WTC11 (cell line): Measurements from ENCODE around the gene SMARCA2. TPM values are rescaled to one million over a fixed set of nuclear protein-coding genes. Genes with fewer than 3 reads are reported as not detected.

ENCODE experiments used
- ATAC-seq: fragments of 200-7000 bp; cut with Tn5 transposase; 2 replicates; pipeline ENCODE4 v1.10.0; 2021; ENCODE audit warnings: mild to moderate bottlenecking, moderate library complexity
- CTCF ChIA-PET: fragments of 300-600 bp; sonication (Branson Sonifier 250); formaldehyde crosslinking; loops from one replicate; lab custom pipeline; 2021; ENCODE audit warnings: antibody characterized with exemption; lab: Charles Lee
- POLR2A ChIA-PET: fragments of 350-600 bp; sonication (Branson Sonifier 250); formaldehyde crosslinking; loops from one replicate; lab custom pipeline; 2021; ENCODE audit warnings: antibody characterized with exemption; lab: Charles Lee
- DNase-seq: peaks from one replicate; pipeline ENCODE4 v3.0.0; 2021; ENCODE audit warnings: low spot score
- H3K27ac Mint-ChIP-seq: 2 replicates; pipeline ENCODE4 v1.8.0; 2021; ENCODE audit warnings: mixed read lengths
- H3K27me3 Mint-ChIP-seq: 2 replicates; pipeline ENCODE4 v1.8.0; 2021; ENCODE audit warnings: low read depth, mild to moderate bottlenecking, moderate library complexity, mixed read lengths
- H3K36me3 Mint-ChIP-seq: 2 replicates; pipeline ENCODE4 v1.8.0; 2021; ENCODE audit warnings: mixed read lengths
- H3K4me1 Mint-ChIP-seq: 2 replicates; pipeline ENCODE4 v1.8.0; 2022; ENCODE audit warnings: mixed read lengths
- H3K4me3 Mint-ChIP-seq: 2 replicates; pipeline ENCODE4 v1.8.0; 2021; ENCODE audit warnings: mild to moderate bottlenecking, moderate library complexity, mixed read lengths
- H3K9me3 Mint-ChIP-seq: 2 replicates; pipeline ENCODE4 v1.8.0; 2021; ENCODE audit warnings: mixed read lengths
- CREM ChIP-seq: sonication (generic); formaldehyde crosslinking; IDR thresholded peaks from 2 replicates; pipeline ENCODE4 v1.8.1; 2022; ENCODE audit warnings: mild to moderate bottlenecking, missing genetic modification reagents, moderate library complexity
- FOXP1 ChIP-seq: sonication (generic); formaldehyde crosslinking; IDR thresholded peaks from 2 replicates; pipeline ENCODE4 v1.8.0; 2022; ENCODE audit warnings: missing genetic modification reagents, mild to moderate bottlenecking, moderate library complexity, borderline replicate concordance
- GRHL2 ChIP-seq: fragments of 250-450 bp; sonication (Bioruptor Pico); IDR thresholded peaks from 2 replicates; pipeline ENCODE4 v1.8.0; 2022; ENCODE audit warnings: mild to moderate bottlenecking, moderate library complexity; ENCODE audit not compliant: insufficient replicate concordance, severe bottlenecking
- HMGA2 ChIP-seq: fragments of 250-450 bp; sonication (Bioruptor Pico); IDR thresholded peaks from 2 replicates; pipeline ENCODE4 v1.4.0; 2021; ENCODE audit warnings: mild to moderate bottlenecking, moderate library complexity
- MXD4 ChIP-seq: fragments of 250-450 bp; sonication (Bioruptor Pico); IDR thresholded peaks from 2 replicates; pipeline ENCODE4 v1.8.0; 2021; ENCODE audit warnings: mild to moderate bottlenecking, moderate library complexity, borderline replicate concordance
- NR3C1 ChIP-seq: sonication (generic); formaldehyde crosslinking; conservative IDR thresholded peaks from 2 replicates; pipeline ENCODE4 v1.8.1; 2023; ENCODE audit warnings: low read depth, mild to moderate bottlenecking, missing genetic modification reagents
- OVOL2 ChIP-seq: fragments of 250-450 bp; sonication (Bioruptor Pico); IDR thresholded peaks from 2 replicates; pipeline ENCODE4 v1.9.0; 2021; ENCODE audit warnings: mild to moderate bottlenecking, borderline replicate concordance
- SMAD3 ChIP-seq: sonication (generic); formaldehyde crosslinking; IDR thresholded peaks from 2 replicates; pipeline ENCODE4 v1.8.0; 2022; ENCODE audit warnings: missing genetic modification reagents, mild to moderate bottlenecking, borderline replicate concordance
- SP1 ChIP-seq: sonication (generic); formaldehyde crosslinking; conservative IDR thresholded peaks from 2 replicates; pipeline ENCODE4 v1.8.1; 2022; ENCODE audit warnings: missing genetic modification reagents
- STAT6 ChIP-seq: sonication (generic); formaldehyde crosslinking; conservative IDR thresholded peaks from 2 replicates; pipeline ENCODE4 v1.8.1; 2023; ENCODE audit warnings: mild to moderate bottlenecking, low read depth, missing genetic modification reagents, moderate library complexity
- TEAD4 ChIP-seq: sonication (generic); formaldehyde crosslinking; IDR thresholded peaks from 2 replicates; pipeline ENCODE4 v1.8.0; 2022; ENCODE audit warnings: mild to moderate bottlenecking, missing genetic modification reagents
- ZBTB21 ChIP-seq: sonication (generic); formaldehyde crosslinking; IDR thresholded peaks from 2 replicates; pipeline ENCODE4 v1.8.1; 2023; ENCODE audit warnings: mild to moderate bottlenecking, missing genetic modification reagents, borderline replicate concordance
- ZNF121 ChIP-seq: sonication (generic); formaldehyde crosslinking; IDR thresholded peaks from 2 replicates; pipeline ENCODE4 v1.8.0; 2023; ENCODE audit warnings: missing genetic modification reagents
- ZNF138 ChIP-seq: sonication (generic); formaldehyde crosslinking; conservative IDR thresholded peaks from 2 replicates; pipeline ENCODE4 v1.8.1; 2022; ENCODE audit warnings: mild to moderate bottlenecking, moderate library complexity, missing genetic modification reagents
- ZNF423 ChIP-seq: fragments of 250-450 bp; sonication (Bioruptor Pico); IDR thresholded peaks from 2 replicates; pipeline ENCODE4 v2.1.2; 2022; ENCODE audit warnings: mild to moderate bottlenecking, moderate library complexity
- total RNA-seq: library from RNA; stranded (reverse); gene quantifications from 3 replicates; pipeline ENCODE4 v1.2.3, GENCODE V29; 2021
- TF ChIP-seq, protein P1 (sequence below): sonication (generic); formaldehyde crosslinking; IDR thresholded peaks from 2 replicates; pipeline ENCODE4 v1.8.1; 2022; ENCODE audit warnings: low read depth, missing genetic modification reagents, borderline replicate concordance
- TF ChIP-seq, protein P2 (sequence below): sonication (generic); formaldehyde crosslinking; IDR thresholded peaks from 2 replicates; pipeline ENCODE4 v1.8.0; 2022; ENCODE audit warnings: mild to moderate bottlenecking, missing genetic modification reagents
- TF ChIP-seq, protein P3 (sequence below): fragments of 250-450 bp; sonication (Bioruptor Pico); IDR thresholded peaks from 2 replicates; pipeline ENCODE4 v1.9.0; 2021; ENCODE audit warnings: mild to moderate bottlenecking
- TF ChIP-seq, protein P4 (sequence below): fragments of 250-450 bp; sonication (Bioruptor Pico); conservative IDR thresholded peaks from 2 replicates; pipeline ENCODE4 v1.9.0; 2021; ENCODE audit warnings: mild to moderate bottlenecking

SMARCA2 gene
- total RNA-seq, 1 experiment from 2014 or later = 20.3 TPM

GRCh38 chr9:2210201-2210600 lies 195.1 kb downstream of the SMARCA2 start:
- ChIA-PET POLR2A (no interaction called here), CTCF (interaction anchor here (0.6 to 1.7 kb wide), 2 partner anchors 29 to 52 kb away, joined by 3 to 5 read pairs; no protein-coding TSS in a partner anchor)
- no peak overlapping the region for H3K4me3 Mint-ChIP-seq

More at GRCh38 chr9:2210201-2210600, 195.1 kb downstream of the SMARCA2 start:
- DNase-seq (no peak), ATAC-seq (no peak)
- TF ChIP-seq ZNF423 (CRISPR knock-in tag) = no peak
- TF ChIP-seq HMGA2 (CRISPR knock-in tag) = no peak
- TF ChIP-seq, protein P1, sequence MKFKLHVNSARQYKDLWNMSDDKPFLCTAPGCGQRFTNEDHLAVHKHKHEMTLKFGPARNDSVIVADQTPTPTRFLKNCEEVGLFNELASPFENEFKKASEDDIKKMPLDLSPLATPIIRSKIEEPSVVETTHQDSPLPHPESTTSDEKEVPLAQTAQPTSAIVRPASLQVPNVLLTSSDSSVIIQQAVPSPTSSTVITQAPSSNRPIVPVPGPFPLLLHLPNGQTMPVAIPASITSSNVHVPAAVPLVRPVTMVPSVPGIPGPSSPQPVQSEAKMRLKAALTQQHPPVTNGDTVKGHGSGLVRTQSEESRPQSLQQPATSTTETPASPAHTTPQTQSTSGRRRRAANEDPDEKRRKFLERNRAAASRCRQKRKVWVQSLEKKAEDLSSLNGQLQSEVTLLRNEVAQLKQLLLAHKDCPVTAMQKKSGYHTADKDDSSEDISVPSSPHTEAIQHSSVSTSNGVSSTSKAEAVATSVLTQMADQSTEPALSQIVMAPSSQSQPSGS (CRISPR knock-in tag) = no peak
- TF ChIP-seq, protein P2, sequence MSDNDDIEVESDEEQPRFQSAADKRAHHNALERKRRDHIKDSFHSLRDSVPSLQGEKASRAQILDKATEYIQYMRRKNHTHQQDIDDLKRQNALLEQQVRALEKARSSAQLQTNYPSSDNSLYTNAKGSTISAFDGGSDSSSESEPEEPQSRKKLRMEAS (CRISPR knock-in tag) = no peak
- no peak for TF ChIP-seq TEAD4 (CRISPR knock-in tag)
- TF ChIP-seq, protein P3, sequence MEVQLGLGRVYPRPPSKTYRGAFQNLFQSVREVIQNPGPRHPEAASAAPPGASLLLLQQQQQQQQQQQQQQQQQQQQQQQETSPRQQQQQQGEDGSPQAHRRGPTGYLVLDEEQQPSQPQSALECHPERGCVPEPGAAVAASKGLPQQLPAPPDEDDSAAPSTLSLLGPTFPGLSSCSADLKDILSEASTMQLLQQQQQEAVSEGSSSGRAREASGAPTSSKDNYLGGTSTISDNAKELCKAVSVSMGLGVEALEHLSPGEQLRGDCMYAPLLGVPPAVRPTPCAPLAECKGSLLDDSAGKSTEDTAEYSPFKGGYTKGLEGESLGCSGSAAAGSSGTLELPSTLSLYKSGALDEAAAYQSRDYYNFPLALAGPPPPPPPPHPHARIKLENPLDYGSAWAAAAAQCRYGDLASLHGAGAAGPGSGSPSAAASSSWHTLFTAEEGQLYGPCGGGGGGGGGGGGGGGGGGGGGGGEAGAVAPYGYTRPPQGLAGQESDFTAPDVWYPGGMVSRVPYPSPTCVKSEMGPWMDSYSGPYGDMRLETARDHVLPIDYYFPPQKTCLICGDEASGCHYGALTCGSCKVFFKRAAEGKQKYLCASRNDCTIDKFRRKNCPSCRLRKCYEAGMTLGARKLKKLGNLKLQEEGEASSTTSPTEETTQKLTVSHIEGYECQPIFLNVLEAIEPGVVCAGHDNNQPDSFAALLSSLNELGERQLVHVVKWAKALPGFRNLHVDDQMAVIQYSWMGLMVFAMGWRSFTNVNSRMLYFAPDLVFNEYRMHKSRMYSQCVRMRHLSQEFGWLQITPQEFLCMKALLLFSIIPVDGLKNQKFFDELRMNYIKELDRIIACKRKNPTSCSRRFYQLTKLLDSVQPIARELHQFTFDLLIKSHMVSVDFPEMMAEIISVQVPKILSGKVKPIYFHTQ (CRISPR knock-in tag) = no peak
- no peak for TF ChIP-seq ZNF138 (CRISPR knock-in tag)
- TF ChIP-seq SP1 (CRISPR knock-in tag) = no peak
- TF ChIP-seq GRHL2 (CRISPR knock-in tag) = no peak
- TF ChIP-seq SMAD3 (CRISPR knock-in tag) = no peak
- no peak for TF ChIP-seq FOXP1 (CRISPR knock-in tag)
- TF ChIP-seq NR3C1 = no peak
- no peak for TF ChIP-seq OVOL2
- TF ChIP-seq ZNF121 (CRISPR knock-in tag) = no peak
- TF ChIP-seq CREM (CRISPR knock-in tag) = no peak
- TF ChIP-seq, protein P4, sequence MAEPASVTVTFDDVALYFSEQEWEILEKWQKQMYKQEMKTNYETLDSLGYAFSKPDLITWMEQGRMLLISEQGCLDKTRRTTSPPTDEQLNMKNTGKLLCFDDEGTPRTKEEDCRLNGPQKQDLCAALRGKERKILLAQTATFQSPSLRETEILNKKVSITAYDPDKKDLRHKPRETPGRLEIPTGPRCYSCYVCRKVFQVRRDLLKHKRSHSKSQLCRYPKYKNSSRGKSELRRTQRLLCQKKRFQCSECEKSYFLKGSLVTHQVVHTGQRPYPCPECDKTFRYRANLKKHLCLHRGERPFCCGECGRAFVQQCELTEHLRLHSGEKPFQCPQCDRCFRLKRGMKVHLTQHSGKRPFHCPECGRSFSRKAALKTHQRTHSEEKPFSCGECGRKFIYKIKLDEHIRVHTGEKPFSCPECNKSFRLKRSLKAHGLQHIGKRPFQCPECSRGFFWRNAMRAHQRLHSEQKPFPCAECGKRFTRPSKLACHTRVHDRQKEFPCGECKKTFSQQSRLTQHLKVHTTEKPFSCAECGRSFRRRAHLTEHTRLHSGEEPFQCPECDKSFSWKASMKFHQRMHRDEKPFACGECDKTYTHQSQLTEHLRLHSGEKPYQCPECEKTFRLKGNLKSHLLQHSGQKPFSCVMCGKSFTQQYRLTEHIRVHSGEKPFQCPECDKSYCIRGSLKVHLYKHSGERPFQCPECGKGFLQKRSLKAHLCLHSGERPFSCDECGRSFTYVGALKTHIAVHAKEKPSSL (CRISPR knock-in tag) = no peak
- TF ChIP-seq MXD4 = no peak
- no peak for TF ChIP-seq STAT6 (CRISPR knock-in tag)
- no peak for TF ChIP-seq ZBTB21
- Mint-ChIP-seq H3K4me1 (peaks cover 6% of the 10 kb centered on the region), H3K27ac (no peak overlapping the region), H3K27me3 (no peaks in the 10 kb centered on the region), H3K9me3 (no peaks in the 10 kb centered on the region), H3K36me3 (no peaks in the 10 kb centered on the region)
